ENCODE data around the gene SPINK13. TPM values are rescaled to one million over a fixed set of nuclear protein-coding genes. Genes with fewer than 3 reads are reported as not detected.

SPINK13 gene
- total and polyA plus RNA-seq, 9 of the 15 experiments (the other 6 are each of a cell fraction or from before 2014, with no cell fraction given): 0.07 TPM; not detected in 8

DNA sequence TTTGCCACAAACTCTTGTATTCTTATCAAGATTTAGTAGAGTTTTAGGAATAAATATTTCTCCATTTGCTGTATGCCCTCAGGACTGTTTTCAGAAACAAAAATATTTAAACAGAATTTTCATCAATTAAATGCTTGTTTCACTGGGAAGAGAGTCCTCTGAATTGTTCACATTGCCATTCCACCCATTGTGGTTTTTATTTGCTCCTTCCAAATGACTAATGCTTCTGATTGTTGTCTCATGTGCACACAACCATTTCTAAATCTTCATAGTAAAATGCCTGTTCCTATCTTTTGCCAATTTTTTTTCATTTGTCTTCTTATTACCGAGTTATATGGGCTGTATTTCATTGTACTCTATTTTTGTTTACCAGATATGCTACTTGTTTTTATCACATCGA is 19.7 kb upstream of the SPINK13 start:
- H3K9ac ChIP-seq (ENCODE audit: insufficient read depth in 1 of 2, low read depth in 2 of 2, low read length in 2 of 2): no peak overlapping the region
- in situ Hi-C loops (cut with MboI): no loop called here
- POLR2A ChIA-PET: interaction anchor here (0.6 kb wide), 1 partner anchor 160 kb away, joined by 3 read pairs; no protein-coding TSS in a partner anchor
- TF ChIP-seq ZFPM2 (CRISPR knock-in tag; IDR thresholded peaks at IDR 0.05): no peak
- TF ChIP-seq SLC30A9 (CRISPR knock-in tag; IDR thresholded peaks at IDR 0.05): no peak
- no peak for TF ChIP-seq HNRNPH1 (optimal IDR thresholded peaks at IDR 0.05; ENCODE audit: low read depth, low read length)
- TF ChIP-seq ETS1 (conservative IDR thresholded peaks at IDR 0.05; ENCODE audit: control insufficient read depth, low read depth, low read length): no peak
- no peak for TF ChIP-seq ZNF197 (CRISPR knock-in tag; IDR thresholded peaks at IDR 0.05; ENCODE audit: low read depth)
- no peak for TF ChIP-seq RHOXF2B (CRISPR knock-in tag; conservative IDR thresholded peaks at IDR 0.05)
- TF ChIP-seq, protein P1, sequence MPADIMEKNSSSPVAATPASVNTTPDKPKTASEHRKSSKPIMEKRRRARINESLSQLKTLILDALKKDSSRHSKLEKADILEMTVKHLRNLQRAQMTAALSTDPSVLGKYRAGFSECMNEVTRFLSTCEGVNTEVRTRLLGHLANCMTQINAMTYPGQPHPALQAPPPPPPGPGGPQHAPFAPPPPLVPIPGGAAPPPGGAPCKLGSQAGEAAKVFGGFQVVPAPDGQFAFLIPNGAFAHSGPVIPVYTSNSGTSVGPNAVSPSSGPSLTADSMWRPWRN (IDR thresholded peaks at IDR 0.05; ENCODE audit: low read depth): no peak
- no peak for TF ChIP-seq CEBPZ (IDR thresholded peaks at IDR 0.05; ENCODE audit: borderline replicate concordance, low read depth, low read length)
- no peak for TF ChIP-seq HDAC6 (IDR thresholded peaks at IDR 0.05; ENCODE audit: low read depth, low read length)
- TF ChIP-seq SETDB1 (IDR thresholded peaks at IDR 0.05; ENCODE audit: low read length): no peak
- no peak for TF ChIP-seq ZNF140 (CRISPR knock-in tag; IDR thresholded peaks at IDR 0.05)
- no peak for TF ChIP-seq CREBBP (IDR thresholded peaks at IDR 0.05; ENCODE audit: low read depth, low read length)
- TF ChIP-seq, protein P2, sequence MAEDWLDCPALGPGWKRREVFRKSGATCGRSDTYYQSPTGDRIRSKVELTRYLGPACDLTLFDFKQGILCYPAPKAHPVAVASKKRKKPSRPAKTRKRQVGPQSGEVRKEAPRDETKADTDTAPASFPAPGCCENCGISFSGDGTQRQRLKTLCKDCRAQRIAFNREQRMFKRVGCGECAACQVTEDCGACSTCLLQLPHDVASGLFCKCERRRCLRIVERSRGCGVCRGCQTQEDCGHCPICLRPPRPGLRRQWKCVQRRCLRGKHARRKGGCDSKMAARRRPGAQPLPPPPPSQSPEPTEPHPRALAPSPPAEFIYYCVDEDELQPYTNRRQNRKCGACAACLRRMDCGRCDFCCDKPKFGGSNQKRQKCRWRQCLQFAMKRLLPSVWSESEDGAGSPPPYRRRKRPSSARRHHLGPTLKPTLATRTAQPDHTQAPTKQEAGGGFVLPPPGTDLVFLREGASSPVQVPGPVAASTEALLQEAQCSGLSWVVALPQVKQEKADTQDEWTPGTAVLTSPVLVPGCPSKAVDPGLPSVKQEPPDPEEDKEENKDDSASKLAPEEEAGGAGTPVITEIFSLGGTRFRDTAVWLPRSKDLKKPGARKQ (CRISPR knock-in tag; IDR thresholded peaks at IDR 0.05): no peak
- no peak overlapping the region for H3K4me2 ChIP-seq (ENCODE audit: insufficient read depth, low read length)
- ATAC-seq (no peak), FAIRE-seq (no peak), DNase-seq (ENCODE audit: extremely low read depth in 1 of 4, low spot score in 3 of 4) (no peak)
- H3K27me3 ChIP-seq (ENCODE audit: control insufficient read depth in 2 of 2, insufficient read depth in 2 of 2, low read length in 2 of 2): no peaks in the 10 kb centered on the region
- CTCF ChIA-PET (ENCODE audit: low intra/inter-chr PET ratio): no interaction called here
- no peaks in the 10 kb centered on the region for H3K4me1 ChIP-seq (replicated peaks in 1 of 2; ENCODE audit: control insufficient read depth in 2 of 2, insufficient read depth in 2 of 2, low read length in 2 of 2)
- no peak overlapping the region for H3K4me3 ChIP-seq
- H4K20me1 ChIP-seq (replicated peaks; ENCODE audit: control insufficient read depth, insufficient read depth, low read length): no peaks in the 10 kb centered on the region
- BruUV-seq (replicated peaks): no TSS peak
- H3K79me2 ChIP-seq (ENCODE audit: control insufficient read depth, insufficient read depth, low read length): no peaks in the 10 kb centered on the region
- 0% methylated on average over 2 of the region's 2 CpGs for WGBS (ENCODE audit: insufficient coverage, low coverage, missing lambda C conversion rate)
- H3K9me1 ChIP-seq (ENCODE audit: control insufficient read depth, insufficient read depth, low read length): no peaks in the 10 kb centered on the region
- intact Hi-C loops (cut with micrococcal nuclease): no loop called here
- H2AFZ ChIP-seq (ENCODE audit: low read depth, low read length): no peak overlapping the region
- H3K9me3 ChIP-seq (replicated peaks; ENCODE audit: control insufficient read depth, insufficient read depth, low read depth, low read length): no peaks in the 10 kb centered on the region
- no peaks in the 10 kb centered on the region for H3K36me3 ChIP-seq (ENCODE audit: control insufficient read depth, insufficient read depth, low read length)
- H3K27ac ChIP-seq (ENCODE audit: extremely low read depth, low read depth, low read length): no peak overlapping the region
